Mononuclear cell (primary cell): ENCODE data around the gene FBXL3. TPM values are rescaled to one million over a fixed set of nuclear protein-coding genes. Genes with fewer than 3 reads are reported as not detected.

ENCODE experiments used
- H3K27me3 ChIP-seq: 2 replicates; pipeline ENCODE4 v1.6.0; 2011; ENCODE audit warnings: low read length, control low read depth; ENCODE audit not compliant: insufficient read depth
- H3K4me1 ChIP-seq: 2 replicates; pipeline ENCODE4 v1.5.1; 2011; ENCODE audit warnings: mild to moderate bottlenecking, low read length, control low read depth; ENCODE audit not compliant: insufficient read depth
- H3K4me3 ChIP-seq: 2 replicates; pipeline ENCODE4 v1.5.1; 2011; ENCODE audit warnings: mild to moderate bottlenecking, low read length, moderate library complexity
- H3K9me3 ChIP-seq: 2 replicates; pipeline ENCODE4 v1.5.1; 2011; ENCODE audit warnings: low read depth, mild to moderate bottlenecking, control low read depth, low read length
- total RNA-seq: library from RNA; depleted of rRNA; stranded (reverse); fragments of >200 nt; gene quantifications from one replicate; pipeline ENCODE4 v1.2.3, GENCODE V29; 2012

FBXL3 gene, protein sequence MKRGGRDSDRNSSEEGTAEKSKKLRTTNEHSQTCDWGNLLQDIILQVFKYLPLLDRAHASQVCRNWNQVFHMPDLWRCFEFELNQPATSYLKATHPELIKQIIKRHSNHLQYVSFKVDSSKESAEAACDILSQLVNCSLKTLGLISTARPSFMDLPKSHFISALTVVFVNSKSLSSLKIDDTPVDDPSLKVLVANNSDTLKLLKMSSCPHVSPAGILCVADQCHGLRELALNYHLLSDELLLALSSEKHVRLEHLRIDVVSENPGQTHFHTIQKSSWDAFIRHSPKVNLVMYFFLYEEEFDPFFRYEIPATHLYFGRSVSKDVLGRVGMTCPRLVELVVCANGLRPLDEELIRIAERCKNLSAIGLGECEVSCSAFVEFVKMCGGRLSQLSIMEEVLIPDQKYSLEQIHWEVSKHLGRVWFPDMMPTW
- total RNA-seq, result 149 TPM

DNA sequence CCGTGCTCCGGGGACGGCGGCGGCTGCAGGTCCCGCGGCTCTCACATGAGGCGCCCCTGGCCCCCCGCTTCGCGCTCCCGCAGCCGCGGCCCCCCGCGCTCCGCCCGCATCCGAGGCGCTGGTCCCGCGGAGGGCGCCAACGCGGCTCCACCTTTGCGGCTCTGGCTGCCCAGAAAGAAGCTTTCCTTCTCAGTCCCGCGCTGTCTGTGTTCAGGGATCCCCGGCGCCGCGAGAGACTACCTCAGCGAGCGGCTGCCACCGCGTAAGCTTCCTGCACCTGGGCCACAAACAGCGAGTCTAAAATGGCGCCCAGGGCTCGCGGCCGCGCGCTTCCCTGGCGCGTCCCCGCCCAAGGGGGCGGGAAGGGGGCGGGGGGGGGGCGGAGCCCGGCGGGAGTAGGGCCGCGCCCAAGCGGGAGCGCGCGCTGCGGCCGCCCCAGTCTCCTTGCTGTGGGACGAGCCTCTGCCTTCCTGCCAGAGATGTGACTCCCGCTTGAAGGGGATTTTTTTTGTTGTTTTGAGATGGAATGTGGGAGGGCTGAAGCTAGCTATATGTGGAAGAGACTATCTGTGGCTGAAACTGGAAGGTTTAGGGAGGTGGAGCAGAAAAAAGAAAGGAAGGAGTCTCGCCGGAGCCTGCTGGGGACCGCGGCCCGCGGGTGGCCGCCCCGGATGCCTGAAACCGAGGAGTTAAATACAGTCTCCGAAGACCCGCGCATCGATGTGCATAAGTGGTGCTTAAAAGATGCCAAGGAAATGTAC is at the start of gene FBXL3:
Gene FBXL3 (minus strand): TSS at position 299 of the 761 bp plus-strand sequence. CDS start 5,299 bp downstream, outside the sequence.
- Histone ChIP-seq H3K4me3 (peak within 1 kb of the TSS; percentile 81), H3K27me3 (no peaks in the 10 kb centered on the region), H3K9me3 (no peaks in the 10 kb centered on the region), H3K4me1 (peaks cover 39% of the 10 kb centered on the region)

DNA sequence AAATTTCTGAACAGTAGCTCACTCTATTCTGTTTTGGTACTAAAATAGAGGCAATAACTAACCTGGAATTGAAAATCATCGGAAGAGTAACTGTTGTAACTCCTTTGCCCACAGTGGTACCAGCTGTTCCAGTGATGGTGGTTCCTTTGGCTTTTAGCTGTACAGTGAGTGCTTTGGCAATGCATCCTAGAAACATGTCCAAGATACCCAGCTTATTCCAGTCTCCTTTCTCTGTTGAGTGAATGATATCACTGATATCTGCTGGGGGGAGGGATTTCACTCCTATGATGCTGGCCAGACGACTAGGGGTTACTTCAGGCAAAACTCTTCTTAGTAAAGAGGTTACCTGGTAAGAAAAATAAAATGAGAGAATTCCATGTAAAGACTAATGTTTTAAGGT is 40.6 kb upstream of the FBXL3 start:
- Histone ChIP-seq H3K4me1 (peaks cover 18% of the 10 kb centered on the region), H3K27me3 (no peaks in the 10 kb centered on the region), H3K9me3 (no peaks in the 10 kb centered on the region), H3K4me3 (no peak overlapping the region)

DNA sequence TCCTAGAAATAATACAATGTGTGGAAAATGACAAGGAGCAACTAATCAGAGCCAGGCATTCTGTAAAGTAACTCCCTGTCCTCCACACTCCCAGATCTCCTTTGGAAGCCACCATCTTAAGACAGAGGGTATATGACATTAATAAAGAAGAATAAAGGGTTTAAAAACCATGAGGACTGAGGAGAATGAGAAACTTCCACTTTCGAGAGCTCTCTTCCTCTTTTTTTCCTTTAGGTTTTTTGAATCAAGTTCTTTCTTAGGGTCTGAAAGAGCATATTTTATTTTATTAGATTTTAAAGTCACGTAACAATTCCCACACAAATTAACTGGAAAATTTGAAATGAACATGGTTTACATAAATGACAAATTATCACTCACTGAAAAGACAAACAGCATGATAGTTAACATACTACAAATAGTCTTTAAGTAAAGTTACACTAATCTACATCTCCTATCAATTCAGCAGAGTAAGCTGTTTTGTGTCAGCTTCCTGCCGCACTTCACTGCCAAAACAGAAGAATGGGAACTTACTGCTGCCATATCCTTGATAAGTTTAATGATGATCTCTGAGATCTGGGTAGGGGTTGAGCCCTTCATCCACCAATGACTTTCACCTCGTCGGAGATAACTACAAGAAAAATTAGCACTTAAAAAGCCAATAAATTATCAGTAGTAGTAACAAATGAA is 38.6 kb upstream of the FBXL3 start:
- Histone ChIP-seq H3K4me3 (no peak overlapping the region), H3K4me1 (peaks cover 18% of the 10 kb centered on the region), H3K9me3 (no peaks in the 10 kb centered on the region), H3K27me3 (no peaks in the 10 kb centered on the region)

DNA sequence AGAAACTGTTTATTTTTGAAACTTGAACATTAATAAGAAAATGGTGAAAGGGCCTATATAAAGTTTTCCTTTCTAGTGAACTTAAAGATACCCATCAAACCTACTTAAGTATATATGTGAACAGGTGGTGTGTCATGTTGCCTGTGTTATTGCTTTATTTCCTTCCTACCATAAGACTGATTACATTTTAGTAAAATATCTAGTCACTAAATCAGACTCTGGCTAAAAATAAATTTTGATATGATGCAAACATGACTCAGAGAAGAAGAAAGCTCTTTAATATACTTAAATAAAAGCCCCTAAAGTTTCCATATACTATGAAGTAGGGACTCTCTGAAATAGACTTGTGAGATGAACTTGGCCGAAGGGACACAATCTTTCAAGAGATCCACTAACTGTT is 35.1 kb upstream of the FBXL3 start:
- no peak overlapping the region for H3K4me3 ChIP-seq
- H3K4me1 ChIP-seq, result peaks cover 18% of the 10 kb centered on the region
- H3K27me3 ChIP-seq, result no peaks in the 10 kb centered on the region
- no peaks in the 10 kb centered on the region for H3K9me3 ChIP-seq

DNA sequence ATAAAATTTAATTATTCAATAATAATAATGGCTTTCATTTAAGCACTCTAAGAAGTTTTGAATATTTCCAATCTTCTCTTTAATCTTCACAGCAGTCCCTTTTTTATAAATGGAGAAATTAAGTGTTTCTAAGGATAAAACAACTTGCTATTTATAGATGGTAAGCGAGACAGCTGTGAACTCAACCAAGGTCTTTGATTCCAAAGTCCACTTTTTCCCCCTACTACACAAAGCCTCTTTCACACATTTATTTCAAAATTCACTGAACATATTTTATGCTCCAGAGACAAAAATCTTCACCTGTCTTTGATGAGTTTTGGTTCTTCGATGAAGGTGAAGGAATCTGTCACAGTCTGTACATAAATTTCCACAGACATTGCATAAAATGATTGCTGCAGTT is 34.4 kb upstream of the FBXL3 start:
- Histone ChIP-seq H3K4me3 (no peak overlapping the region), H3K9me3 (no peaks in the 10 kb centered on the region), H3K27me3 (no peaks in the 10 kb centered on the region), H3K4me1 (peaks cover 18% of the 10 kb centered on the region)

DNA sequence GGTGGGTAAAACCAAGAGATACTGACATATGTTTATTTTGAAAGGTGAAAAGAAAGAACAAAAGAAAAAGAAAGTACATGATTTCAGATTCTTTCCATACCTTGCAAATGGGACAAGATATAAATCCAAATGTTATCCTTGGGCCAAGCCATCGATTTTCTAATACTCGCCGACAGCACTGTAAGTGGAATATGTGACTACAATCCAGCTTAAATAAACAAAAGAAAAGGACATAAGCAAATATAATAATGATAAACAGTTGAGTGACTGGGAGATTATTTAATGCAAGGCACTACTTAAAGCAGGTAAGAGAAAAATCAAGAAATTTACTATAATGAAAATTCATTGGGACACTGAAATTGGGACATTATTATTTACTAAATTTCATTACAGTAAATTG is 29.9 kb upstream of the FBXL3 start:
- Histone ChIP-seq H3K9me3 (no peaks in the 10 kb centered on the region), H3K27me3 (no peaks in the 10 kb centered on the region), H3K4me1 (no peaks in the 10 kb centered on the region), H3K4me3 (no peak overlapping the region)

DNA sequence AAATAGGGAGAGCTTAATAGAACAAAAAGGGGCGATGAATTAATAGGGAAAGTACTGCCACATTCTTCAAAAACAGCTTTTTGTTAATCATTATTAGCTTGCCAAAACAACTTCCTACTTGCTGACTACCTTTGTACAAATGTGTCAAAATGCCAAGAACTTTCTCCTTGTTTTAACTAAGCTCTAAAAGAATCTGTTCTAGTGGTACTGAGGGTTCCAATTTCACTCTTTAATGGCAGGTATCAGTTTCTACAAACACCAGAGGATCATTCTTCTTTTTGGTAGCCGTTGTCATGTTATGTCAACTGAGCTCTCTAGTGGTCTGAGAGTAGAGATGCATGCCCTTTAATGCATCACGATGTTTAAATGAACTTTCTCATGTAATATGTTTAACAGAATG is 29.4 kb upstream of the FBXL3 start:
- Histone ChIP-seq H3K4me3 (no peak overlapping the region), H3K4me1 (no peaks in the 10 kb centered on the region), H3K9me3 (no peaks in the 10 kb centered on the region), H3K27me3 (no peaks in the 10 kb centered on the region)

DNA sequence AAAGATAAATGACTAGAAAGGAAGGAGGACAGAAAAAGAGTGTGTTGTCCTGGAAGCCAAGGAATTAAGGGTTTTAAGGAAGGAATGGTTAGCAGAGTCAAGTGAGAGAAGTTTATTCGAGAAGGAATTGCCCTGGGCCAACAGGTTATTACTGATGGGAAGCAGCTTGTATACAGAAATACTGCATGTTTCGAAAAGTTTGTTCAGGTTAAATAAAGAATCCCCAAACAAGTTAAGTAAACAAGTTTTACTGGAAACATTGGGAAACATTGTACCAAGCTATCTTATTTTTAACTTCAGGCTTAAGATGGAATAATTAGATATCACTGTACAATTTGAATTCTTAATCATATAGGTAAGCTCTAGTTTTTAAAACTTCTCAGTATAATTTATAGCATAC is 28.2 kb upstream of the FBXL3 start:
- Histone ChIP-seq H3K4me1 (no peaks in the 10 kb centered on the region), H3K27me3 (no peaks in the 10 kb centered on the region), H3K9me3 (no peaks in the 10 kb centered on the region), H3K4me3 (no peak overlapping the region)

DNA sequence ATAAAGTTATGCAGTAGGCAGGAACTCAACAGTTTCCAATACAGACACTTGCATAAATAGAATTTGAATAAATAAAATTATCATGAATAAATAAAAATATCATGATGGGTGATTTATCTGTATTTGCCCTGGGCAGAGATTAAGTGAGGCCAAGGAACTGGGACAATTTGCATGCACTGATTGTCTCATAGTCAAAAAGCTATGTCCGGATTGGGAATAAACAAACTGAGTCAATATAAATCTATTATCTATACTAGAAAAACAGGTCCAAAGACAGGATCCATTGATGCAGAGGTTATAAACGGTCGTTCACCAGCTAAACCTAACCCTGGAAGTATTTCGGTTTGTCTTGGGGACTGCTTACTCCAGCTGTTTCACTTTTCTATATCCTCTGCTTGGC is 26.2 kb upstream of the FBXL3 start:
- no peaks in the 10 kb centered on the region for H3K9me3 ChIP-seq
- H3K4me1 ChIP-seq, result peaks cover 14% of the 10 kb centered on the region
- no peak overlapping the region for H3K4me3 ChIP-seq
- no peaks in the 10 kb centered on the region for H3K27me3 ChIP-seq

DNA sequence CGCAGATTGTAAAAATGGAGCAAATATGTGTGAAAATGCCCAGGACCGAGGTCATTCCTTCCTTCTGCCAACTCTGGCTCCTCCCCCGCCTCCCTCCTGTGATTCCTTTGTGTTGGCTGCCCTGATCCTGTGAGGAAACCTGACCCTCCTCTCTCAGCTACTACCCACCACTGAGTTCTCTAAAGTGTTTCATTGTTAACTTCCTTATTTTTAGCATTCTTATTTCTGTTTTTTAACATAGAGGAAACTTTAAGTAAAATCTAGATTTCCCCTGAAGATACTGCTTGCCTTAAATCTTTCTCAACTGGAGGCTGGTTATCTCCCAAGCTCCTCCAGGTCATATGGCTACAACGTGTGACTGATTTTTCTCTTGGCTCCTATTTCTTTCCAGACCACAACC is 21.7 kb upstream of the FBXL3 start:
- H3K4me1 ChIP-seq, result peaks cover 14% of the 10 kb centered on the region
- no peaks in the 10 kb centered on the region for H3K9me3 ChIP-seq
- no peaks in the 10 kb centered on the region for H3K27me3 ChIP-seq
- no peak overlapping the region for H3K4me3 ChIP-seq

DNA sequence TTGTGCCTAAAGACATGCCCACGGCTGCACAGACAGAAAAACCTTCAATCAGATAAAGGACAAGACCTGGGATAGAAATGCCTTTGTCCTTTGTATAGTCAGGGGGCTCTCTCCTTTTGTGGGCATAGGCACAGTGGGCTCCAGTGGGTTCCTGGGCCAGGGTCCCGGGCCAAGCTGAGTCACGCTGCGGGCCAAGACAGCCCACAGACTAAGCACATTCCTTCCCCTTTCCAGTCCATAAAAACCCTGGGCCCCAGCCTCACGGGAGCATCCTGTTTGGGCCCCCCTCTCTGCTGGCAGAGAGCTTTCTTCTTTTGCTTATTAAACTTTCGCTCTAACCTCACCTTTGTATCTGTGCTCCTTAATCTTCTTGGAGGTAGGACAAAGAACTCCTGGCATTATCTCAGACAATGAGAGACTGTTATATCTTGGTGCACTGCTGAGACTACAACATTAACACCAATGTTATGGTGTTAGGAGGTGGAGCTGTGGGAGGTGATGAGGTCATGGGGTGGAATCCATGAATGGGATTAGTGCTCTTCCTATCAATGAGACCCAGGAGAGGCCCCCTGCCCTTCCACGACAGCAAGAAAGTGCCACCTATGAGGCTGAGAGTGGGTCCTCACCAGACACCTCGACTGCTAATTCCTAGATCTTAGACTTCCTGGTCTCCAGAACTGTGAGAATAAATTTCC is 20.8 kb upstream of the FBXL3 start:
- Histone ChIP-seq H3K4me1 (peaks cover 14% of the 10 kb centered on the region), H3K4me3 (no peak overlapping the region), H3K9me3 (no peaks in the 10 kb centered on the region), H3K27me3 (no peaks in the 10 kb centered on the region)

DNA sequence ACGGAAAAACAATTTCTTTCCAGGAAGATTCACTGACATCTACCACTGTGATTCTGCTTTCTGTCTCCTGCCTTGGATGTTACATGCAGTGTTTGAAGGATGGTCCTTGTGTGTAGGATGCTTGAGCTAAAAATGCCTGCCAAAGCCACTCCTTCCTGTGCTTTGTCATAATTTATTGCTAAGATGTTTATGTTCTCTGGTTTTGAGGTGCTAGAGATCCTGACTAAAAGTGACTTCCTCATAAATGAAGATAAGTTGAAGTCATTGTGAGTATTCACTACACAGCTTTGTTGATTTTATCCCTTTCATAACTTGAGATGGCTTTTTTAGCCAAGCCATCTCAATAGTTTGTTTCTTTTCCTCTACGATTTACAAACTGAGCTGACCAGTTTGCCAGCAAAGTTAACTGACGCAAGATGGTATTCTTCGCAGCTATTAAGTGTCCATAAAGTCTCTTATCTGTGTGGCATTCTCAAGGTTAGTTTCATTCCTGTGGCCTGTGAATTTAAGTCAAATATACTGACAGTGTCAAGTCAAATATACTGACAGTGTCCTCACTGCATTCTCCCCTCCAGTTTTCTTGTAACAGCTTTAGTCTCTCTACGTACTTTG is 15.7 kb upstream of the FBXL3 start:
- Histone ChIP-seq H3K4me1 (no peaks in the 10 kb centered on the region), H3K27me3 (no peaks in the 10 kb centered on the region), H3K4me3 (no peak overlapping the region), H3K9me3 (no peaks in the 10 kb centered on the region)

DNA sequence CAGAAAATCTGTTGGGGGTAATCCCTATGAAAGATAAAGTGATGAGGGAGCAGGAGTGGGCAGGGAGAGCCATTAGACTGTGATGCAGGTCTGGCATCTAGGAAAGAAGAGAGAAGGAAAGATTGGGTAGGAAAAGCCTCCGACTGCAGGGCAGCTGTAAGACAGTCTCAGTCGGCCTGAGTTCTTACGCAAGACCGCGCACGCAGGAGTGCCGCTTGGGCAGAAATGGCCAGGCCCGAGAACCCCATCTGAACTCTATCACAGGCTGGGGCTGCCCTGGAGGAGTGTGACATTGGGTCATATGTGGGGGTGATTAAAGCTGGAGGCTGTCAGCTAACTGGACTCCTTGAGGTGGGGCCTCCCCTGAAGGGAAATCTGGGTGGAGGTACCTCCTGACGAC is 13.9 kb upstream of the FBXL3 start:
- no peaks in the 10 kb centered on the region for H3K9me3 ChIP-seq

DNA sequence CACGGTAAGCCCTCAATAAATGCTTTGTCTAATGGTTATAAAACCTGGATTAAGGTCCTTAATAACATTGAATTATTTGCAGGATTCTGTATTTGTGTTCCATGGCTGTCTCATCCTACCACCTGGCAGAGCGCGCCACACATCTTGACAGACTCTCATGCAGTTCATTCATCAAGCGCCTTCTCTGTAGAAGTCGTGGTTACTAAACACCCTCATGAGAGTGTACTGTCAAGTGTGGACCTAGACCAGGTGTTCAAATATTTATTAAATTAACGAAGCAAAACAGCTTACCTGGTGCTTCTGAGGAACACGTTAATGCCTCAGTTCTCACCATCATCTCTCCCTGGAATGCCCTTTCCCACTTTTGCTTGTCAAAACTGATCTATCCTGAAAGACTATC is 13.1 kb upstream of the FBXL3 start:
- Histone ChIP-seq H3K9me3 (no peaks in the 10 kb centered on the region), H3K27me3 (no peaks in the 10 kb centered on the region), H3K4me3 (no peak overlapping the region), H3K4me1 (no peaks in the 10 kb centered on the region)

More for the DNA sequence above, 13.9 kb upstream of the FBXL3 start:
- Histone ChIP-seq H3K4me1 (no peaks in the 10 kb centered on the region), H3K4me3 (no peak overlapping the region), H3K27me3 (no peaks in the 10 kb centered on the region)
